Stimulated activated CD8-positive, alpha-beta memory T cell treated with anti-CD3 and anti-CD28 coated beads, Interleukin-12 subunit alpha, Interleukin-12 subunit beta, amount 100 ng/mL, for 1 hour (primary cell): ENCODE measurements around the gene B3GNT5.
A peak's percentile ranks its signal among the peaks of the same experiment; 100 is the strongest.

ENCODE experiments used
- DNase-seq: peaks from one replicate; pipeline ENCODE4 v3.0.0-alpha.2; 2020; ENCODE audit warnings: low read depth

The B3GNT5 gene

GRCh38 chr3:183265834-183266417 is 12.9 kb downstream of the B3GNT5 start:
- no peak for DNase-seq

- DNase-seq = no peak
These were observed 13.4 kb downstream of the B3GNT5 start for GRCh38 chr3:183266454-183266853.

GRCh38 chr3:183267140-183267539 is 14.1 kb downstream of the B3GNT5 start:
- DNase-seq = no peak

- DNase-seq = no peak
These were observed 15.3 kb downstream of the B3GNT5 start for GRCh38 chr3:183268366-183268765.

GRCh38 chr3:183269345-183269744 is 16.3 kb downstream of the B3GNT5 start:
- no peak for DNase-seq

GRCh38 chr3:183270344-183270743 is 17.3 kb downstream of the B3GNT5 start:
- DNase-seq = no peak

- no peak for DNase-seq
These were observed 19.1 kb downstream of the B3GNT5 start for GRCh38 chr3:183272142-183272541.

- DNase-seq = no peak
These were observed 19.7 kb downstream of the B3GNT5 start for GRCh38 chr3:183272791-183273190.

GRCh38 chr3:183274609-183275008 is 21.6 kb downstream of the B3GNT5 start:
- no peak for DNase-seq

- no peak for DNase-seq
These were observed 22.4 kb downstream of the B3GNT5 start for GRCh38 chr3:183275418-183275817.

- no peak for DNase-seq
These were observed 22.9 kb downstream of the B3GNT5 start for GRCh38 chr3:183275937-183276336.

GRCh38 chr3:183277260-183277659 is 24.2 kb downstream of the B3GNT5 start:
- no peak for DNase-seq

- DNase-seq = no peak
These were observed 25.5 kb downstream of the B3GNT5 start for GRCh38 chr3:183278479-183279088.

GRCh38 chr3:183279371-183279770 is 26.3 kb downstream of the B3GNT5 start:
- DNase-seq = no peak

- DNase-seq = no peak
These were observed 28.2 kb downstream of the B3GNT5 start for GRCh38 chr3:183281126-183281797.

GRCh38 chr3:183283886-183284285 is 30.8 kb downstream of the B3GNT5 start:
- DNase-seq = no peak

- no peak for DNase-seq
These were observed 31.5 kb downstream of the B3GNT5 start for GRCh38 chr3:183284570-183284969.

- no peak for DNase-seq
These were observed 32.3 kb downstream of the B3GNT5 start for GRCh38 chr3:183285318-183285717.

- peak; percentile 89 for DNase-seq
These were observed 32.9 kb downstream of the B3GNT5 start for GRCh38 chr3:183285828-183286457.

- DNase-seq = no peak
These were observed 34.4 kb downstream of the B3GNT5 start for GRCh38 chr3:183287301-183287971.

GRCh38 chr3:183288117-183288516 is 35.1 kb downstream of the B3GNT5 start:
- no peak for DNase-seq

GRCh38 chr3:183290216-183290615 is 37.2 kb downstream of the B3GNT5 start:
- DNase-seq = no peak
